Transverse colon (tissue), 4 donors: ENCODE results near the gene SV2A.

ENCODE experiments used
- POLR2A ChIP-seq: fragments of 450-650 bp; IDR thresholded peaks from one replicate; pipeline ENCODE4 v1.6.1; 2016; ENCODE audit warnings: antibody characterized with exemption, mild to moderate bottlenecking, moderate library complexity
- POLR2AphosphoS5 ChIP-seq, 3 donors: sonication (generic); formaldehyde crosslinking; IDR thresholded peaks; one replicate each; pipeline ENCODE4 v1.6.1; 2016; ENCODE audit warnings: antibody characterized with exemption in 3 of 3
- TF ChIP-seq, protein P1 (sequence below), 5 experiments: fragments of 200-600 bp in 3 of 5; fragments of 450-650 bp in 2 of 5; sonication (generic) in 3 of 5; IDR thresholded peaks; 1 replicate in 2 of 5; 2 replicates in 3 of 5; pipeline ENCODE4 v1.5.1; 2016 to 2017; ENCODE audit warnings: antibody characterized with exemption in 5 of 5, inconsistent platforms in 3 of 5, mild to moderate bottlenecking in 2 of 5, moderate library complexity in 1 of 5

DNA sequence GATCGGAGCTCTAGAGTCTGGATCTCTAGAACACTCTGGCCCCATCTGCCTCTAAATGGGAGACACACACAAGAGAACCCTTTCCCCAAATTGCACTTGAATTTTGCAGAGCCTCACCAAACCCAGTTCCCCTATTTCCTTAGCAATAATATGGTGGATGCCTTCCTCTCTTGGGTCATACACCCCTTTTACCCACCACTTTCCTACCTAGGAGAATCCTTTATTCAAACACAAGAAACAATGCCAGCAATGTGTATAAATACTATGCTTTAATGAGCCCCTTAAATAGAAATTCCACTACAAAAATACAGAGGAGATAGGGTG, 10.7 kb upstream of the SV2A start:
- no peak for TF ChIP-seq POLR2A
- TF ChIP-seq, protein P1, sequence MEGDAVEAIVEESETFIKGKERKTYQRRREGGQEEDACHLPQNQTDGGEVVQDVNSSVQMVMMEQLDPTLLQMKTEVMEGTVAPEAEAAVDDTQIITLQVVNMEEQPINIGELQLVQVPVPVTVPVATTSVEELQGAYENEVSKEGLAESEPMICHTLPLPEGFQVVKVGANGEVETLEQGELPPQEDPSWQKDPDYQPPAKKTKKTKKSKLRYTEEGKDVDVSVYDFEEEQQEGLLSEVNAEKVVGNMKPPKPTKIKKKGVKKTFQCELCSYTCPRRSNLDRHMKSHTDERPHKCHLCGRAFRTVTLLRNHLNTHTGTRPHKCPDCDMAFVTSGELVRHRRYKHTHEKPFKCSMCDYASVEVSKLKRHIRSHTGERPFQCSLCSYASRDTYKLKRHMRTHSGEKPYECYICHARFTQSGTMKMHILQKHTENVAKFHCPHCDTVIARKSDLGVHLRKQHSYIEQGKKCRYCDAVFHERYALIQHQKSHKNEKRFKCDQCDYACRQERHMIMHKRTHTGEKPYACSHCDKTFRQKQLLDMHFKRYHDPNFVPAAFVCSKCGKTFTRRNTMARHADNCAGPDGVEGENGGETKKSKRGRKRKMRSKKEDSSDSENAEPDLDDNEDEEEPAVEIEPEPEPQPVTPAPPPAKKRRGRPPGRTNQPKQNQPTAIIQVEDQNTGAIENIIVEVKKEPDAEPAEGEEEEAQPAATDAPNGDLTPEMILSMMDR (IDR thresholded peaks at IDR 0.05), result no peak
- no peak for TF ChIP-seq POLR2AphosphoS5 (IDR thresholded peaks at IDR 0.05)
